SK-N-SH treated with all-trans-retinoic acid at 6 μM for 48 hours (cell line): Measurements from ENCODE around the gene PLXNC1.

ENCODE experiments used
- ATAC-seq: fragments of 200-7000 bp; cut with Tn5 transposase; 3 replicates; pipeline ENCODE4 v1.9.1; 2020; ENCODE audit warnings: mild to moderate bottlenecking, moderate library complexity
- ARNTL ChIP-seq: fragments of 450-650 bp; formaldehyde crosslinking; IDR thresholded peaks from 2 replicates; pipeline ENCODE4 v1.5.0; 2020; ENCODE audit warnings: low read depth, mild to moderate bottlenecking, moderate library complexity, borderline replicate concordance
- BACH2 ChIP-seq: fragments of 250-450 bp; sonication (Bioruptor Pico); IDR thresholded peaks from 2 replicates; pipeline ENCODE4 v1.9.0; 2021; ENCODE audit warnings: mild to moderate bottlenecking, borderline replicate concordance
- CREB5 ChIP-seq: fragments of 250-450 bp; sonication (Bioruptor Pico); IDR thresholded peaks from 2 replicates; pipeline ENCODE4 v1.5.1; 2020; ENCODE audit warnings: low read depth, mild to moderate bottlenecking, moderate library complexity
- CSRNP3 ChIP-seq: fragments of 250-450 bp; sonication (Bioruptor Pico); IDR thresholded peaks from 2 replicates; pipeline ENCODE4 v1.5.1; 2021; ENCODE audit warnings: mild to moderate bottlenecking, moderate library complexity
- ESRRG ChIP-seq: fragments of 250-450 bp; sonication (Bioruptor Pico); IDR thresholded peaks from 2 replicates; pipeline ENCODE4 v1.6.1; 2021; ENCODE audit warnings: mild to moderate bottlenecking
- GLIS3 ChIP-seq: fragments of 250-450 bp; sonication (Bioruptor Pico); IDR thresholded peaks from 2 replicates; pipeline ENCODE4 v1.5.0; 2020; ENCODE audit warnings: mild to moderate bottlenecking, moderate library complexity
- ISL1 ChIP-seq: fragments of 250-450 bp; sonication (Bioruptor Pico); IDR thresholded peaks from 2 replicates; pipeline ENCODE4 v2.1.2; 2022; ENCODE audit warnings: mild to moderate bottlenecking, moderate library complexity
- OSR1 ChIP-seq: fragments of 250-450 bp; sonication (Bioruptor Pico); IDR thresholded peaks from 2 replicates; pipeline ENCODE4 v1.8.0; 2022; ENCODE audit warnings: moderate library complexity, mild to moderate bottlenecking, inconsistent platforms
- POU6F1 ChIP-seq: fragments of 250-450 bp; sonication (Bioruptor Pico); IDR thresholded peaks from 2 replicates; pipeline ENCODE4 v1.8.0; 2021; ENCODE audit warnings: low read depth, mild to moderate bottlenecking, moderate library complexity, borderline replicate concordance
- PPARA ChIP-seq: fragments of 250-450 bp; sonication (Bioruptor Pico); IDR thresholded peaks from 2 replicates; pipeline ENCODE4 v1.5.0; 2020; ENCODE audit warnings: mild to moderate bottlenecking, borderline replicate concordance
- SNAI2 ChIP-seq: fragments of 250-450 bp; sonication (Bioruptor Pico); IDR thresholded peaks from 2 replicates; pipeline ENCODE4 v1.5.0; 2020; ENCODE audit warnings: mild to moderate bottlenecking, moderate library complexity
- TCF4 ChIP-seq: fragments of 250-450 bp; sonication (Bioruptor Pico); IDR thresholded peaks from 2 replicates; pipeline ENCODE4 v1.8.0; 2021; ENCODE audit warnings: mild to moderate bottlenecking, moderate library complexity, borderline replicate concordance
- TOX ChIP-seq: fragments of 250-450 bp; sonication (Bioruptor Pico); IDR thresholded peaks from 2 replicates; pipeline ENCODE4 v1.8.0; 2021; ENCODE audit warnings: mild to moderate bottlenecking, moderate library complexity, borderline replicate concordance
- TSHZ2 ChIP-seq: fragments of 250-450 bp; sonication (Bioruptor Pico); IDR thresholded peaks from 2 replicates; pipeline ENCODE4 v1.5.0; 2020; ENCODE audit warnings: mild to moderate bottlenecking, moderate library complexity
- ZC3H10 ChIP-seq: fragments of 250-450 bp; sonication (Bioruptor Pico); IDR thresholded peaks from 2 replicates; pipeline ENCODE4 v1.5.1; 2021; ENCODE audit warnings: mild to moderate bottlenecking, moderate library complexity
- ZFP3 ChIP-seq: fragments of 250-450 bp; sonication (Bioruptor Pico); IDR thresholded peaks from 2 replicates; pipeline ENCODE4 v1.5.0; 2020; ENCODE audit warnings: mild to moderate bottlenecking, moderate library complexity
- ZNF565 ChIP-seq: fragments of 450-650 bp; formaldehyde crosslinking; conservative IDR thresholded peaks from 2 replicates; pipeline ENCODE4 v1.5.0; 2020; ENCODE audit warnings: low read depth, mild to moderate bottlenecking, moderate library complexity
- ZNF70 ChIP-seq: fragments of 450-650 bp; formaldehyde crosslinking; IDR thresholded peaks from 2 replicates; pipeline ENCODE4 v1.5.0; 2020; ENCODE audit warnings: mild to moderate bottlenecking, moderate library complexity
- ZNF8 ChIP-seq: fragments of 450-650 bp; formaldehyde crosslinking; IDR thresholded peaks from 2 replicates; pipeline ENCODE4 v1.5.0; 2020; ENCODE audit warnings: mild to moderate bottlenecking, moderate library complexity

PLXNC1 gene

GRCh38 chr12:94195483-94195882 is 47.1 kb downstream of the PLXNC1 start (continued):
- TF ChIP-seq CREB5 (no peak), TOX (no peak), CSRNP3 (CRISPR knock-in tag) (no peak)
- TF ChIP-seq, all 23 proteins: peak for 0

GRCh38 chr12:94198469-94198868 is 50.1 kb downstream of the PLXNC1 start:
- TF ChIP-seq ISL1 (CRISPR knock-in tag) (no peak), TOX (no peak), ZFP3 (CRISPR knock-in tag) (no peak), ESRRG (CRISPR knock-in tag) (no peak), TCF4 (CRISPR knock-in tag) (no peak), CREB5 (no peak), BACH2 (CRISPR knock-in tag) (no peak), ZC3H10 (CRISPR knock-in tag) (no peak)
- ATAC-seq = no peak

- TF ChIP-seq GLIS3 (no peak), ZNF70 (CRISPR knock-in tag) (no peak), PPARA (CRISPR knock-in tag) (no peak), ZNF8 (CRISPR knock-in tag) (no peak), ZNF565 (CRISPR knock-in tag) (no peak), POU6F1 (CRISPR knock-in tag) (no peak), TSHZ2 (no peak), ZFP3 (CRISPR knock-in tag) (no peak), CSRNP3 (CRISPR knock-in tag) (no peak), ISL1 (CRISPR knock-in tag) (no peak), ARNTL (CRISPR knock-in tag) (no peak)
- no peak for ATAC-seq
Measured at GRCh38 chr12:94198872-94199271, 50.5 kb downstream of the PLXNC1 start.

- no peak for ATAC-seq
- TF ChIP-seq ESRRG (CRISPR knock-in tag) (no peak), ZFP3 (CRISPR knock-in tag) (no peak), BACH2 (CRISPR knock-in tag) (no peak), SNAI2 (CRISPR knock-in tag) (no peak), ARNTL (CRISPR knock-in tag) (no peak), TCF4 (CRISPR knock-in tag) (no peak), TSHZ2 (no peak), OSR1 (no peak), ZNF70 (CRISPR knock-in tag) (no peak), PPARA (CRISPR knock-in tag) (no peak), CREB5 (no peak)
Measured at GRCh38 chr12:94200069-94200468, 51.7 kb downstream of the PLXNC1 start.
